GM19193 (cell line): Measurements from ENCODE around the gene TMEM81.

Experiments used
- POLR2A ChIP-seq: IDR thresholded peaks from 4 replicates; pipeline ENCODE4 v1.6.1; 2011; ENCODE audit not compliant: insufficient read depth, insufficient read length; ENCODE audit errors: extremely low read depth

TMEM81 gene

GRCh38 chr1:205069371-205070125 lies 14.7 kb downstream of the TMEM81 start:
- TF ChIP-seq POLR2A, result no peak

GRCh38 chr1:205068457-205069040 lies 15.7 kb downstream of the TMEM81 start:
- no peak for TF ChIP-seq POLR2A

- TF ChIP-seq POLR2A, result no peak
Measured at GRCh38 chr1:205068001-205068400, 16.3 kb downstream of the TMEM81 start.

- no peak for TF ChIP-seq POLR2A
Measured at GRCh38 chr1:205067031-205067430, 17.2 kb downstream of the TMEM81 start.

GRCh38 chr1:205066141-205066818 lies 18.0 kb downstream of the TMEM81 start:
- TF ChIP-seq POLR2A, result no peak

- no peak for TF ChIP-seq POLR2A
Measured at GRCh38 chr1:205065666-205066065, 18.6 kb downstream of the TMEM81 start.

GRCh38 chr1:205064741-205065316 lies 19.4 kb downstream of the TMEM81 start:
- no peak for TF ChIP-seq POLR2A

GRCh38 chr1:205064301-205064700 lies 20.0 kb downstream of the TMEM81 start:
- TF ChIP-seq POLR2A, result no peak

- no peak for TF ChIP-seq POLR2A
Measured at GRCh38 chr1:205062895-205063294, 21.4 kb downstream of the TMEM81 start.

- TF ChIP-seq POLR2A, result no peak
Measured at GRCh38 chr1:205062319-205062718, 21.9 kb downstream of the TMEM81 start.

GRCh38 chr1:205061665-205062069 lies 22.6 kb downstream of the TMEM81 start:
- no peak for TF ChIP-seq POLR2A

- TF ChIP-seq POLR2A, result no peak
Measured at GRCh38 chr1:205061227-205061626, 23.0 kb downstream of the TMEM81 start.

GRCh38 chr1:205060746-205061145 lies 23.5 kb downstream of the TMEM81 start:
- TF ChIP-seq POLR2A, result no peak

- no peak for TF ChIP-seq POLR2A
Measured at GRCh38 chr1:205059660-205060059, 24.6 kb downstream of the TMEM81 start.

- TF ChIP-seq POLR2A, result no peak
Measured at GRCh38 chr1:205058853-205059252, 25.4 kb downstream of the TMEM81 start.
